ENCODE measurements around the gene CRACDL.
"Not testable (repeated sequence)": the region's sequence is repeated elsewhere in the genome, so short reads cannot be mapped to it uniquely, and the experiment has no call there.

CRACDL gene

GRCh38 chr2:98773907-98774306 is 162.1 kb downstream of the CRACDL start:
- DNase-seq, result no peak
- in situ Hi-C loops (cut with MboI; ENCODE audit: low pct_unique_long_range_greater_than_20kb, low sequenced_read_pairs), result no loop called here

GRCh38 chr2:98773169-98773568 is 162.9 kb downstream of the CRACDL start:
- in situ Hi-C loops (cut with MboI; ENCODE audit: low pct_unique_long_range_greater_than_20kb, low sequenced_read_pairs), result no loop called here
- DNase-seq, result no peak

DNA sequence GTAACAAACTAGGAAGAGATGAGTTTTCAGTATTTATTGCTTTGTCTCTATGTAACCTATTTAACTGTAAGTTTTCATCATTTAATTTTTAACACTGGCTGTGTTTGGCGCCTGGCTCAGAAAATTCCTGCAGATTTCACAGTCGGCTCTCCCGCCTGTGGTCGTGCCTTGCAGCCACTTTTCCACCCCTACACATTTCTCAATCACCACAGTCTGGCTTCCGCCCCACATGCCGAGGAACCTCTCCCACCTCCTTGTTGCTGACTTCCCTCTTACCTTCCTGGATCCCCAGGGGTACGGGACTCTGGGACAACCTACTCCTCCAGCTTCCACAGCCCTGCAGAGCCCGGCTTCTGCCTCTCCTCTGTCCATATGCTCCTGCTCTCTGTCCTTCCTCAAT is 163.5 kb downstream of the CRACDL start:
- in situ Hi-C loops (cut with MboI; ENCODE audit: low pct_unique_long_range_greater_than_20kb, low sequenced_read_pairs), result no loop called here
- peak; percentile 48 for DNase-seq

DNA sequence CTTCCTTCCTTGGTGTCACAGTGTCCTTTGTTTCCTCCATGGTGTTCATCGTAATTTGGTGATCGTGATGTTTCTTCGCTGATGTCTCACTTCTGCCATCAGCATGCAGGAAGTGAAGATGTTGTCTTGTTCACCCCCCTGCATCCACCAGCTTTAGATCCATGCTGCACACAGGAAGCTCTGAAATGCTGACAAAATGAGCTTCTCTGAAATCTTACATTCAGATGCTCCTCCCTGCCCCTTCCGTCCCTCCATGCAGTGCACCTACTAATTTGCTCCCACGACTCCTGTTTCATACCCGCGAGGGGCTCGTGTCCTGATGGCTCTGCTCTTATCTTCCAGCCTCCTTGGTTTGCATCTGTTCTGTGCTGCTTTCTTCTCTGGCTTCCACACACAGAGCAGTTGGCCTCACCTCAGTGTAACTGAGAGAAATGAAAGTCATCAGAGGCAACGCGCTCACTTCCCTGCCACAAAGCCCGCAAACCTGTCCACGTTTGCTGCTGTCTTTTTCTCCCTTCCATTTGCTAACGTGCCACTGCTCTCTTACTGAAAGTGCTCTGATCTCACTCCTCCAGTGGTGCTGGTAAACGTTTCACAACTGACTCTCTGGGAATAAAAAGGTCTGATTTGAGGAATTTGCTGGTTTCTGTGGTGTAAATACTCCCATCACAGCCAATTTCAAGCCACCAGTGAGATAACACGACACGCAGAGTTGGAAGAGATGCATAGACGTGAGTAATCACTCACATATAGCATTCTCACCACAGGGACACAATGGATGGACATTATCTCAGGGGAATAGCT is 164.1 kb downstream of the CRACDL start:
- peak; percentile 51 for DNase-seq
- in situ Hi-C loops (cut with MboI; ENCODE audit: low pct_unique_long_range_greater_than_20kb, low sequenced_read_pairs), result no loop called here

DNA sequence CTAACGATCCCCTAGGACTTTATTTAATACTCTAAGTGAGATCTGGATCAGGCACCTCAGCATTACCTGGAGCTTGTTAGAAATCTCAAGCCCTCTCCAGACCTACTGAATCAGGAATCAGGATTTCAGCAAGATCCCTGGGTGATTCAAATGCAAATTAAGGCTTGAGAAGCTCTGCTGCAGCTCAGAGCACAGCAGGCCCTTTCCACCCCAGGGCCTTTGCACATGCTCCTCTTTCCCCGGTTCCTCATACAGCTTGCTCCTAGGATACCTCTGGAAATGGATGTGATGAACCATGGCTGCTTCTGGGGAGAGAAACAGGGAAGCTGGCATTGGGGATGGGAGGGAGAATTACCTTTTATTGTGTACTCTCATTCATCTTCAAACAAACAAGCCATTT is 164.8 kb downstream of the CRACDL start:
- in situ Hi-C loops (cut with MboI; ENCODE audit: low pct_unique_long_range_greater_than_20kb, low sequenced_read_pairs), result no loop called here

DNA sequence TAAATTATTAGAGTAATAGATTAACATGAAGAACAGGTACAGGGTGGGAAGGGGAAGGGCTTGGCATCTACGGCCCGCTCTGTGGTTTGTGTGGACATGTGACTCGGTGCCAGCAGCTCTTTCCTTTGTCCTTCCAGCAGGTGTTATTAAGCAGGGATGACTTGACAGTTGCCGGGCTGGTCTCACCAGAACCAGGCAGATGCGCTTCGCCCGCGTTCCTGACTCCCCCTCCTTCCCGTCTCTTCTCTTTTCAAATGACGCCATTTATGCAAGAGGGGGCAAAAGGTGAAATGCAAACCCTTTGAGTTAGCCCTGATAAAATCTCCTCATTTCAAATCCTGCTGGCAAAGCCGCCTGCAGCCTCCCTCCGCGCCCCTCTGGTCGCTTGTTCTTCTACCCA is 166.2 kb downstream of the CRACDL start:
- DNase-seq, result no peak
- in situ Hi-C loops (cut with MboI; ENCODE audit: low pct_unique_long_range_greater_than_20kb, low sequenced_read_pairs), result no loop called here

More for the DNA sequence above, 164.8 kb downstream of the CRACDL start:
- no peak for DNase-seq

- DNase-seq, result no peak
- in situ Hi-C loops (cut with MboI; ENCODE audit: low pct_unique_long_range_greater_than_20kb, low sequenced_read_pairs), result no loop called here
Observed at GRCh38 chr2:98769114-98769476, 166.9 kb downstream of the CRACDL start.

GRCh38 chr2:98768384-98769113 is 167.5 kb downstream of the CRACDL start:
- in situ Hi-C loops (cut with MboI; ENCODE audit: low pct_unique_long_range_greater_than_20kb, low sequenced_read_pairs), result no loop called here
- DNase-seq, result no peak

GRCh38 chr2:98764499-98764898 is 171.5 kb downstream of the CRACDL start:
- DNase-seq, result peak; percentile 35
- in situ Hi-C loops (cut with MboI; ENCODE audit: low pct_unique_long_range_greater_than_20kb, low sequenced_read_pairs), result no loop called here

- in situ Hi-C loops (cut with MboI; ENCODE audit: low pct_unique_long_range_greater_than_20kb, low sequenced_read_pairs), result no loop called here
- DNase-seq, result no peak
Observed at GRCh38 chr2:98763209-98763951, 172.6 kb downstream of the CRACDL start.

GRCh38 chr2:98761909-98762308 is 174.1 kb downstream of the CRACDL start:
- DNase-seq, result no peak
- in situ Hi-C loops (cut with MboI; ENCODE audit: low pct_unique_long_range_greater_than_20kb, low sequenced_read_pairs), result no loop called here

DNA sequence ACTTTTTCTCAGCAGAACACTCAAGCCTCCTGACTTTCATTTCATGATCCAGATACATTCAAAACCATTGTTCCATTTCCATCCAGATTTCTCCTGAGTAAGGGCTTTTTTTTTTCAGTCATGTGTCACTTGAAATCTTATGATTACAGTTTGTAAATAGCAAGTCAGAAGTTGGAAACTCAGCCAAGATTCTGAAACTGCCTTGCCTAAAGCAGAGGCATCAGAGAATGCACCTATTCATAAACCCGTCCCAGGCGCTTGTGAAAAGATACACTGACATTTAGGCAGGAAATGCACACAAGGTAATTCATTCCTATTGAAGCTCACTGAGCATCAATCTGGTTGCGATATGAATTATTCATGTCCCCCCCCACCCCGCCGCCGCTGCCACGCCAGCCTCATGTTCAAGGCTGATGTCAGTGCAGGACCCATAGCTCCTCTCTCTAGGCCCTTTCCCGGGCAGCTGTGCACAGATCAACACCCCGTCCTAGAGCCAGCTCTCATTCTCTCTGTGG is 174.7 kb downstream of the CRACDL start:
- in situ Hi-C loops (cut with MboI; ENCODE audit: low pct_unique_long_range_greater_than_20kb, low sequenced_read_pairs), result no loop called here
- DNase-seq, result no peak

- in situ Hi-C loops (cut with MboI; ENCODE audit: low pct_unique_long_range_greater_than_20kb, low sequenced_read_pairs), result no loop called here
- DNase-seq, result peak; percentile 10
Observed at GRCh38 chr2:98759827-98760625, 176.0 kb downstream of the CRACDL start.

- peak; percentile 60 for DNase-seq
- in situ Hi-C loops (cut with MboI; ENCODE audit: low pct_unique_long_range_greater_than_20kb, low sequenced_read_pairs), result no loop called here
Observed at GRCh38 chr2:98759338-98759737, 176.7 kb downstream of the CRACDL start.

- peak; percentile 96 for DNase-seq
- in situ Hi-C loops (cut with MboI; ENCODE audit: low pct_unique_long_range_greater_than_20kb, low sequenced_read_pairs), result no loop called here
Observed at GRCh38 chr2:98757904-98758421, 178.1 kb downstream of the CRACDL start.

DNA sequence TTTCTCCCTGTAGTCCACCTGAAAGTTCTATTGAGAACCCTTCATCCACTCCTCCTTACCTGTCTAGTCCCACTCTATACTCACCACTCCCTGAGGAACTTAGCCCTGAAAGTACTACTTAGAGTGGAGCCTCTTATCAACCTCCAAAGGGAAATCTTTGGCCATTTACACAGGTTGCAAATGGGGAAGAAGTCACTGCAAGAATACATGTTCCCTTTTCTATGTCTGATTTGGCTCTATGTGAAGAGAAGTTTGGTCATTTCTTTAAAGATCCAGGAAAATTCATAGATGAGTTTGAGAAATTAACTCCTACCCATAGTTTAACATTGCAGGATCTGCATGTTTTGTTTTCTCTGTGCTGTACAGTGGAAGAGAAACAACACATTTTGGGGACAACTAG is 182.2 kb downstream of the CRACDL start:
- in situ Hi-C loops (cut with MboI; ENCODE audit: low pct_unique_long_range_greater_than_20kb, low sequenced_read_pairs), result no loop called here
- no peak for DNase-seq

DNA sequence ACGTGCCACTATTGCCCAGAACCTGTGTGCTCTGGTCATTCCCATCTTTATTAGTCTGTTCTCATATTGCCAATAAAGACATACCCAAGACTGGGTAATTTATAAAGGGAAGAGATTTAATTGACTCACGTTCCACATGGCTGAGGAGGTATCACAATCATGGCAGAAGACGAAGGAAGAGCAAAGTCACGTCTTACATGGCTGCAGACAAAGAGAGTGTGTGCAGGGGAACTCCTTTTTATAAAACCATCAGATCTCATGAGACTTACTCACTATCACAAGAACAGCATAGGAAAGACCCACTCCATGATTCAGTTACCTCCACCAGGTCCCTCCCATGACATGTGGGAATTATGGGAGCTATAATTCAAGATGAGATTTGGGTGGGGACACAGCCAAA is 183.3 kb downstream of the CRACDL start:
- in situ Hi-C loops (cut with MboI; ENCODE audit: low pct_unique_long_range_greater_than_20kb, low sequenced_read_pairs), result not testable (repeated sequence)

GRCh38 chr2:98751748-98752147 is 184.3 kb downstream of the CRACDL start:
- in situ Hi-C loops (cut with MboI; ENCODE audit: low pct_unique_long_range_greater_than_20kb, low sequenced_read_pairs), result no loop called here
- no peak for DNase-seq

More for the DNA sequence above, 183.3 kb downstream of the CRACDL start:
- DNase-seq, result not testable (repeated sequence)
